Common myeloid progenitor, CD34-positive (primary cell): ENCODE measurements around the gene RAPGEF3.

Source experiments
- CTCF ChIA-PET: fragments of 350-600 bp; sonication (Branson Sonifier 250); formaldehyde crosslinking; loops from one replicate; lab custom pipeline; 2021; ENCODE audit warnings: antibody characterized with exemption; lab: Charles Lee
- POLR2A ChIA-PET: fragments of 350-600 bp; sonication (Branson Sonifier 250); formaldehyde crosslinking; loops from one replicate; lab custom pipeline; 2021; ENCODE audit warnings: antibody characterized with exemption; lab: Charles Lee
- DNase-seq, 3 donors: peaks; one replicate each; pipeline versions ENCODE4 v3.0.0 to v3.0.0-alpha.2; 2013
- H3K27ac ChIP-seq, 2 experiments: 1 replicate in 1 of 2; 2 replicates in 1 of 2; pipeline ENCODE4 v1.7.0; 2013; ENCODE audit warnings: inconsistent platforms in 2 of 2, low read length in 2 of 2, mild to moderate bottlenecking in 2 of 2, low read depth in 1 of 2, moderate library complexity in 1 of 2; ENCODE audit not compliant: severe bottlenecking in 2 of 2, insufficient read depth in 1 of 2, poor library complexity in 1 of 2
- H3K27me3 ChIP-seq, 5 experiments: replicated peaks in 2 of 5; 1 replicate in 3 of 5; 2 replicates in 2 of 5; pipeline versions ENCODE4 v1.6.1 to v1.7.0; 2013; ENCODE audit warnings: low read length in 4 of 5, mild to moderate bottlenecking in 2 of 5, moderate library complexity in 2 of 5, inconsistent platforms in 1 of 5; ENCODE audit not compliant: insufficient read depth in 5 of 5, control insufficient read depth in 4 of 5
- H3K36me3 ChIP-seq, 4 experiments: 1 replicate in 2 of 4; 2 replicates in 2 of 4; pipeline versions ENCODE4 v1.6.1 to v1.7.0; 2013; ENCODE audit warnings: low read length in 3 of 4, control low read depth in 1 of 4, mild to moderate bottlenecking in 1 of 4; ENCODE audit not compliant: control insufficient read depth in 4 of 4, insufficient read depth in 4 of 4
- H3K4me1 ChIP-seq, 4 experiments: 1 replicate in 3 of 4; 2 replicates in 1 of 4; pipeline versions ENCODE4 v1.6.1 to v1.7.1; 2013; ENCODE audit warnings: low read length in 3 of 4, mild to moderate bottlenecking in 3 of 4, control low read depth in 1 of 4, inconsistent platforms in 1 of 4, moderate library complexity in 1 of 4; ENCODE audit not compliant: control insufficient read depth in 4 of 4, insufficient read depth in 4 of 4; ENCODE audit errors: control extremely low read depth in 1 of 4
- H3K4me3 ChIP-seq, 7 experiments: 1 replicate in 4 of 7; 2 replicates in 3 of 7; pipeline versions ENCODE4 v1.5.1 to v1.7.0; 2013; ENCODE audit warnings: mild to moderate bottlenecking in 7 of 7, low read length in 6 of 7, moderate library complexity in 6 of 7, inconsistent platforms in 2 of 7, low read depth in 2 of 7, control low read depth in 1 of 7; ENCODE audit not compliant: insufficient read depth in 4 of 7, control insufficient read depth in 1 of 7; ENCODE audit errors: extremely low read depth in 1 of 7
- H3K9me3 ChIP-seq, 5 experiments: 1 replicate in 4 of 5; 2 replicates in 1 of 5; pipeline versions ENCODE4 v1.6.1 to v1.7.1; 2013; ENCODE audit warnings: low read length in 4 of 5, mild to moderate bottlenecking in 2 of 5, inconsistent platforms in 1 of 5, low read depth in 1 of 5, moderate library complexity in 1 of 5; ENCODE audit not compliant: control insufficient read depth in 4 of 5, insufficient read depth in 2 of 5; ENCODE audit errors: control extremely low read depth in 1 of 5
- WGBS: methylation state at CpG from one replicate; pipeline ENCODE4 v1.1.5; 2013; ENCODE audit not compliant: insufficient coverage; 5-methylcytosine and 5-hydroxymethylcytosine counted together

RAPGEF3 gene

GRCh38 chr12:47777151-47777550 lies 18.5 kb upstream of the RAPGEF3 start:
- Histone ChIP-seq H3K36me3 (peaks cover 0 to 22% (median 16%) of the 10 kb centered on the region in 4 experiments), H3K27me3 (no peaks in the 10 kb centered on the region), H3K4me1 (peaks cover 17 to 66% (median 63%) of the 10 kb centered on the region in 4 experiments), H3K9me3 (no peaks in the 10 kb centered on the region), H3K27ac (peak overlapping the region in 1 of 2 experiments; percentile 77), H3K4me3 (peak overlapping the region in 2 of 7 experiments; percentile 3 to 49)
- no peak for DNase-seq
- CTCF ChIA-PET = interaction anchor here (0.6 to 49.5 kb wide), 13 partner anchors 9 to 812 kb away, joined by 3 to 1391 read pairs (median 6); partner anchors contain the start of genes ENDOU, RAPGEF3 and RPAP3
- POLR2A ChIA-PET = interaction anchor here (0.7 to 2.2 kb wide), 4 partner anchors 19 to 40 kb away, joined by 3 to 6 read pairs (median 4); partner anchors contain the start of gene RAPGEF3
- WGBS = 50% methylated on average over 1 of the region's 1 CpG

GRCh38 chr12:47776471-47777143 lies 17.9 kb upstream of the RAPGEF3 start:
- Histone ChIP-seq H3K9me3 (no peaks in the 10 kb centered on the region), H3K27me3 (no peaks in the 10 kb centered on the region), H3K4me1 (peaks cover 17 to 66% (median 63%) of the 10 kb centered on the region in 4 experiments), H3K4me3 (peak overlapping the region in 3 of 7 experiments; percentile 3 to 24 (median 16)), H3K36me3 (peaks cover 0 to 17% (median 11%) of the 10 kb centered on the region in 4 experiments), H3K27ac (peak overlapping the region in 1 of 2 experiments; percentile 77)
- WGBS = no CpG with 5 or more reads among the region's 5 CpGs
- DNase-seq = peak in 2 of 3 donors; percentile 63 to 65
- ChIA-PET CTCF (interaction anchor here (0.9 to 49.5 kb wide), 11 partner anchors 8 to 79 kb away, joined by 3 to 1391 read pairs (median 22); partner anchors contain the start of genes ENDOU, RAPGEF3 and RPAP3), POLR2A (interaction anchor here (1.4 to 2.2 kb wide), 3 partner anchors 18 to 41 kb away, joined by 4 to 6 read pairs (median 4); partner anchors contain the start of gene RAPGEF3)

GRCh38 chr12:47775100-47775911 lies 16.6 kb upstream of the RAPGEF3 start:
- ChIA-PET CTCF (interaction anchor here (0.7 to 49.5 kb wide), 9 partner anchors 7 to 63 kb away, joined by 3 to 1391 read pairs (median 22); partner anchors contain the start of genes ENDOU, RAPGEF3 and RPAP3), POLR2A (interaction anchor here (1.0 to 1.7 kb wide), 3 partner anchors 17 to 42 kb away, joined by 3 to 4 read pairs (median 4); partner anchors contain the start of gene RAPGEF3)
- peak; percentile 92 to 98 (median 98) for DNase-seq
- no peaks in the 10 kb centered on the region for H3K27me3 ChIP-seq
- peaks cover 0 to 7% (median 2%) of the 10 kb centered on the region in 4 experiments for H3K36me3 ChIP-seq
- peak overlapping the region in 1 of 2 experiments; percentile 77 for H3K27ac ChIP-seq
- peaks cover 17 to 68% (median 65%) of the 10 kb centered on the region in 4 experiments for H3K4me1 ChIP-seq
- peak overlapping the region in 5 of 7 experiments; percentile 8 to 82 (median 50) for H3K4me3 ChIP-seq
- WGBS = 42% methylated on average over 8 of the region's 10 CpGs
- no peaks in the 10 kb centered on the region for H3K9me3 ChIP-seq

GRCh38 chr12:47774663-47775062 lies 16.0 kb upstream of the RAPGEF3 start:
- no peaks in the 10 kb centered on the region for H3K9me3 ChIP-seq
- no peaks in the 10 kb centered on the region for H3K27me3 ChIP-seq
- peak overlapping the region in 4 of 7 experiments; percentile 8 to 82 (median 52) for H3K4me3 ChIP-seq
- peak overlapping the region in 1 of 2 experiments; percentile 77 for H3K27ac ChIP-seq
- CTCF ChIA-PET = interaction anchor here (5.2 to 49.5 kb wide), 5 partner anchors 6 to 64 kb away, joined by 22 to 1391 read pairs (median 664); partner anchors contain the start of genes ENDOU, RAPGEF3 and RPAP3
- WGBS = 83% methylated on average over 5 of the region's 7 CpGs
- H3K36me3 ChIP-seq = peaks cover 0 to under 1% (median 0%) of the 10 kb centered on the region in 4 experiments
- peaks cover 17 to 73% (median 67%) of the 10 kb centered on the region in 4 experiments for H3K4me1 ChIP-seq
- DNase-seq = no peak
- POLR2A ChIA-PET = interaction anchor here (1.5 kb wide), 1 partner anchor 17 kb away, joined by 4 read pairs; the partner anchor contains the start of gene RAPGEF3

- peaks cover 17 to 71% (median 64%) of the 10 kb centered on the region in 4 experiments for H3K4me1 ChIP-seq
- WGBS = 38% methylated on average over 5 of the region's 14 CpGs
- H3K27ac ChIP-seq = peak overlapping the region in 1 of 2 experiments; percentile 77
- POLR2A ChIA-PET = interaction anchor here (0.9 kb wide), 1 partner anchor 68 kb away, joined by 3 read pairs; the partner anchor contains the start of gene RPAP3
- CTCF ChIA-PET = interaction anchor here (0.9 to 49.5 kb wide), 7 partner anchors 6 to 64 kb away, joined by 3 to 1391 read pairs (median 122); partner anchors contain the start of genes ENDOU, RAPGEF3 and RPAP3
- H3K4me3 ChIP-seq = peak overlapping the region; percentile 62 to 85 (median 80)
- peak in 1 of 3 donors; percentile 31 for DNase-seq
- H3K36me3 ChIP-seq = no peaks in the 10 kb centered on the region
- H3K9me3 ChIP-seq = no peaks in the 10 kb centered on the region
- no peaks in the 10 kb centered on the region for H3K27me3 ChIP-seq
Observed at GRCh38 chr12:47773858-47774580, 15.3 kb upstream of the RAPGEF3 start.
